GM20000 (cell line): ENCODE measurements around the gene DCLRE1A.

ENCODE experiments used
- DNase-seq: peaks from one replicate; pipeline ENCODE4 v3.0.0; 2012; ENCODE audit warnings: low spot score
- TF ChIP-seq, protein P1 (sequence below): IDR thresholded peaks from 2 replicates; pipeline ENCODE4 v1.5.1; 2012; ENCODE audit warnings: mild to moderate bottlenecking, control low read depth; ENCODE audit errors: extremely low read depth, missing control alignments

DCLRE1A gene

DNA sequence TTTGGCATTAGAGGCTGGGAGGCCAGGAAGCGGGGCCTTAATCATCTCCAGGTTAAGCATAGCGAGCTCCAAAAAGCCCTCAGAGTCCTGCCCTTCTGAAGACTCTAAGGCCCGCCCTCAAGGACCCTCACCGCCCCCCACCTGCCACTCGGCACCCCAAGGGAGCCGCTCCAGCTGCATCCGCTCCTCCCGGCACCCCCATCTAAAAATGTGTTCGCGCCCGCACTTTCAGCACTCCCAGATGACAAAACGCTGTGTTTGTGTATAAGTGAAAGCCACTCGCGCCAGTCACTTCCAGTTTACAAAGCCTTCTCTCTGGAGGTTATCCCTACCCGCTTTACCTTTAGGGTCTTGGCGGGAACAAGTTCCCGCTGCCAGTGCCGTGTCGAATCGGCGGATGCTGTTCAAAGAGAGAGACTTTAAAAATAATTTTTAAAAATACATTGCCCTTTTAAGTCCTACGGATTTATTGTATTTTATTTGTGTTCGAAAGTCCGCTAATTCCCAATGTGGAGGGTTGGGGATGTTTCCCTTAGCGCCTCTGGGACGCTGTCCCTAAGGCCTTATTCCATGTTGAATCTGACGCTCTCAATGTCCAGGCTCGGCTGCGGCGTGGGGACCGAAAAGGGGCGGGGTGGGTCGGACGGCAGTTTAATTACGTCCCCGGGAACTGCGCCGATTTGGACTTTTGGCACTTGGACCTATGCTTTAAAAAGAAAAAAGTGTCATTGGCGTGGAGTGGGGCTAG, at the start of gene DCLRE1A, which contains the start of gene NHLRC2:
Gene DCLRE1A, minus strand, starts transcription at position 70 of the 748 bp plus-strand sequence. CDS start 900 bp downstream, outside the sequence.
Gene NHLRC2, plus strand, starts transcription at position 649 of the 748 bp plus-strand sequence. CDS start 212 bp downstream, outside the sequence.
- TF ChIP-seq, protein P1, sequence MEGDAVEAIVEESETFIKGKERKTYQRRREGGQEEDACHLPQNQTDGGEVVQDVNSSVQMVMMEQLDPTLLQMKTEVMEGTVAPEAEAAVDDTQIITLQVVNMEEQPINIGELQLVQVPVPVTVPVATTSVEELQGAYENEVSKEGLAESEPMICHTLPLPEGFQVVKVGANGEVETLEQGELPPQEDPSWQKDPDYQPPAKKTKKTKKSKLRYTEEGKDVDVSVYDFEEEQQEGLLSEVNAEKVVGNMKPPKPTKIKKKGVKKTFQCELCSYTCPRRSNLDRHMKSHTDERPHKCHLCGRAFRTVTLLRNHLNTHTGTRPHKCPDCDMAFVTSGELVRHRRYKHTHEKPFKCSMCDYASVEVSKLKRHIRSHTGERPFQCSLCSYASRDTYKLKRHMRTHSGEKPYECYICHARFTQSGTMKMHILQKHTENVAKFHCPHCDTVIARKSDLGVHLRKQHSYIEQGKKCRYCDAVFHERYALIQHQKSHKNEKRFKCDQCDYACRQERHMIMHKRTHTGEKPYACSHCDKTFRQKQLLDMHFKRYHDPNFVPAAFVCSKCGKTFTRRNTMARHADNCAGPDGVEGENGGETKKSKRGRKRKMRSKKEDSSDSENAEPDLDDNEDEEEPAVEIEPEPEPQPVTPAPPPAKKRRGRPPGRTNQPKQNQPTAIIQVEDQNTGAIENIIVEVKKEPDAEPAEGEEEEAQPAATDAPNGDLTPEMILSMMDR: no peak
- peak; percentile 72 for DNase-seq

DNA sequence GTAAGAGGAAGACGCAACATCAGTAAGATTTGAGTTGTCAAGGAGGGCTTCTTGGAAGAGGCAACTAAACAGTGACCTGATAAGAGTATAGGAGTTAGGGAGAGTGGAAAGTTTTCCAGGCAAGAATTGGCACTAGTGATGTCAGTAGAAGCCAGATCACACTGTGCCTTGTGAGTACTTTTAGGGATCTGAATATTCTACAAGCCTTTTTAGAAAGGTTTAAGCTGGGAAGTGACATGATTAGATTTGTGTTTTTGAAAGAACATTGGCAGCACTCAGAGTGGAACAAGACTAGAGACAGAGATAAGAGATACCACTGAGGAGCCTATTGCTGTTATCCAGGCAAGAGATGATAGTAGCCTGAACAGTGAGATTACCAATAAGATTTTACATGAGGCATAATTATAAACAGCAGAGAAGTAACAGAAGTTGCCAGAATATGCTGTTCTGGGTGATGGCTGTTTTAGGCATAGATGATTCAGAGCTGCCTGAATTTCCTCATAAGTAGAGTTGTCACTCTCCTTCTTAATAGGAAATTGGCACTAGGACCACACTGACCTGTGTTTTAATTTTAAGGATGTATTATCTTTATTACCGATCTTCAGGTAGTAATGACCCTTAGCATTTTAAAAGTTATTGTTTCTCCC, 46.2 kb upstream of the DCLRE1A start:
- TF ChIP-seq, protein P1: no peak
- no peak for DNase-seq

GRCh38 chr10:113897693-113898618, 44.1 kb upstream of the DCLRE1A start:
- DNase-seq: no peak
- TF ChIP-seq, protein P1: no peak

DNA sequence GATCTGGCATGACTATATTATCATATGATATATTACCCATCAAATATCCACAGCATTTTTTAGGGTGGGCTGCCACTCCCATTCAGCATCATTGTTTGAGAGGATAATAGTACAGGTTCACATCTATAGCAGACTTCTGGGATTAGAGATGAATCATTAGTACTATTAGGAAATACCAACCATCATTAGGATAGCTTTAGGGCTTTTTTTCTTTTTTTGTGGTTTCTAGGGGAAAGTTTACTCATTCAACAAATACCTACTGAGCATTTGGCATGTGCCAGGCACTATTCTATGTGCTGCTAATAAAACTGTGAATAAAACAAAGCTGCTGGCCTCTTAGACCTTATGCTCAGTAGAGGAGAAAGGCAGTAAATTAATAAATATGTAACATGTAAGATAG, 41.1 kb upstream of the DCLRE1A start:
- no peak for DNase-seq

DNA sequence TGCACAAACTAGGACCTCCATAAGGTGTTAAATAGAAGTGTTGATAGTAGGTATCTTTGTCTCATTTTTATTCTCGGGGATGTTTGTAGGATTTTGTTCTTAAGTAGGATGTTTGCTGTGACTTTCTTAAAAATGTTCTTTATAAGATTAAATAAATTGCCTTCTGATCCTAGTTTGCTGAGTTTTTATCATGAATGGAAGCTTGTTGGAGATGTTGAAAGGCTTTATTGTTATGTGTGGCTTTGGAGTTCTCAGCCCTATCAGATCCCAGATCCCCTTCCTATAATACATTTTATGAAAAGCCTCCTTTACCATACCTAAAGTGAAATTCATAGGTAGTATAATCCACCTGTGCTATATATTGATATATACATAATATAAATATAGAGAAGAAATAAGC, 40.7 kb upstream of the DCLRE1A start:
- TF ChIP-seq, protein P1: no peak
- no peak for DNase-seq

More for the DNA sequence above, 41.1 kb upstream of the DCLRE1A start:
- TF ChIP-seq, protein P1: no peak

DNA sequence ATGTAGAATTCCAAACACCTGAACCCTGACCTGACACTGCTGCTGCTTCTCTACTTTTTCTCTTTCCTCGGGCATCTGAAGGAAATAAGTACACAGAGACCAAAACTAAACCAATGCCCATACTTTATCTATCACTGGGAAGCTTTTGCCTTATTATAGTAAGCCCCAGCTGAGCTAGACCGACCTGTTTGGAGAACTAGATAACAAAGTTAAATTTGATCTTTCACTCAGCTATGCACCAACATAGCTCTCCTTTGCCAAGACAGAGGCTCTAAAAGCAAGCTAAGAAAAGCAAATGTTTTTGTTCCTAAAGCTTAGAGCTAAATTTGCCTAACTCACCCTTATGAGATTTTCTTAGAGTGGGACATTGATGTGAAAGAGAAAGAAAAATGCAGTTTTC, 39.7 kb upstream of the DCLRE1A start:
- DNase-seq: no peak
- TF ChIP-seq, protein P1: no peak
